Mammary epithelial cell (primary cell): ENCODE results near the gene TMC6.
A peak's percentile ranks its signal among the peaks of the same experiment; 100 is the strongest.

ENCODE experiments used
- EZH2 ChIP-seq: IDR thresholded peaks from 2 replicates; pipeline ENCODE4 v1.6.1; 2012; ENCODE audit warnings: low read length, inconsistent platforms, borderline replicate concordance
- TF ChIP-seq, protein P1 (sequence below), 2 donors: IDR thresholded peaks in 1 of 2; conservative IDR thresholded peaks in 1 of 2; 2 replicates each; pipeline ENCODE4 v1.5.1; 2011 to 2012; ENCODE audit warnings: inconsistent platforms in 2 of 2, low read length in 2 of 2, mild to moderate bottlenecking in 2 of 2, control low read depth in 1 of 2, low read depth in 1 of 2; ENCODE audit not compliant: insufficient read depth in 1 of 2; ENCODE audit errors: extremely low read depth in 1 of 2

DNA sequence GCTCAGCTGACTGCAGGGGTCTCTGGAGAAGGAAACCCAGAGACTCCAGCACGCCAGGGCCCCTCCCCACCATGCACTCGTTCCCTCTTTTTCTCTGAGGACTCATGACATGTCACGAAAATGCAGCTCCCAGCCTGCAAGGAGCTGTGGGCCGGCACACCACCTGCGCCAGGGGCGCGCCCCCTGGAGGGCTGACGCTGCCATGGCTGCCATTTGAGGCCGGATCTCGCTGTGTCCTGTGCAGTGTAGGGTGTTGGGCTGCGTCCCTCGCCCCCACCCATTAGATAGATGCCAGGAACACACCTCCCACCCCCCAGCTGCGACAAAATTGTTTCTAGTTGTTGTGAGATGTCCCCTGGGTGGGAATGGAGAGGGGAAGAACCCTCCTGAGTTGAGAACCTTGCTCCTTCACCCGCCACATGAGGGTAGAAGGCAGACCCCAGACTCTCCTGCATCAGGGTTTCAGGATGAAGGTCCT lies 48.0 kb upstream of the TMC6 start:
- TF ChIP-seq, protein P1, sequence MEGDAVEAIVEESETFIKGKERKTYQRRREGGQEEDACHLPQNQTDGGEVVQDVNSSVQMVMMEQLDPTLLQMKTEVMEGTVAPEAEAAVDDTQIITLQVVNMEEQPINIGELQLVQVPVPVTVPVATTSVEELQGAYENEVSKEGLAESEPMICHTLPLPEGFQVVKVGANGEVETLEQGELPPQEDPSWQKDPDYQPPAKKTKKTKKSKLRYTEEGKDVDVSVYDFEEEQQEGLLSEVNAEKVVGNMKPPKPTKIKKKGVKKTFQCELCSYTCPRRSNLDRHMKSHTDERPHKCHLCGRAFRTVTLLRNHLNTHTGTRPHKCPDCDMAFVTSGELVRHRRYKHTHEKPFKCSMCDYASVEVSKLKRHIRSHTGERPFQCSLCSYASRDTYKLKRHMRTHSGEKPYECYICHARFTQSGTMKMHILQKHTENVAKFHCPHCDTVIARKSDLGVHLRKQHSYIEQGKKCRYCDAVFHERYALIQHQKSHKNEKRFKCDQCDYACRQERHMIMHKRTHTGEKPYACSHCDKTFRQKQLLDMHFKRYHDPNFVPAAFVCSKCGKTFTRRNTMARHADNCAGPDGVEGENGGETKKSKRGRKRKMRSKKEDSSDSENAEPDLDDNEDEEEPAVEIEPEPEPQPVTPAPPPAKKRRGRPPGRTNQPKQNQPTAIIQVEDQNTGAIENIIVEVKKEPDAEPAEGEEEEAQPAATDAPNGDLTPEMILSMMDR (conservative IDR thresholded peaks at IDR 0.05 in 1 of 2, IDR thresholded peaks at IDR 0.05 in 1 of 2; ENCODE audit: extremely low read depth in 1 of 2, insufficient read depth in 1 of 2, low read depth in 1 of 2, low read length in 2 of 2): peak; percentile 86 to 98
- TF ChIP-seq EZH2: no peak
